HL-60/S4 treated with retinoic acid at 250 ng/mL for 4 days and 3 days (cell line): ENCODE measurements around the gene KIF13A.
"Not testable (repeated sequence)": the region's sequence is repeated elsewhere in the genome, so short reads cannot be mapped to it uniquely, and the experiment has no call there.

Experiments used
- in situ Hi-C: fragments of 300-500 bp; cut with MboI; formaldehyde crosslinking; loops from 2 replicates; pipeline ENCODE4 v1.7.0; 2022; ENCODE audit warnings: low sequenced_read_pairs

Gene KIF13A

GRCh38 chr6:17741507-17741906, 245.9 kb downstream of the KIF13A start:
- in situ Hi-C loops: no loop called here

- in situ Hi-C loops: no loop called here
These were observed 246.7 kb downstream of the KIF13A start for GRCh38 chr6:17740559-17741220.

- in situ Hi-C loops: no loop called here
These were observed 249.7 kb downstream of the KIF13A start for GRCh38 chr6:17737704-17738252.

DNA sequence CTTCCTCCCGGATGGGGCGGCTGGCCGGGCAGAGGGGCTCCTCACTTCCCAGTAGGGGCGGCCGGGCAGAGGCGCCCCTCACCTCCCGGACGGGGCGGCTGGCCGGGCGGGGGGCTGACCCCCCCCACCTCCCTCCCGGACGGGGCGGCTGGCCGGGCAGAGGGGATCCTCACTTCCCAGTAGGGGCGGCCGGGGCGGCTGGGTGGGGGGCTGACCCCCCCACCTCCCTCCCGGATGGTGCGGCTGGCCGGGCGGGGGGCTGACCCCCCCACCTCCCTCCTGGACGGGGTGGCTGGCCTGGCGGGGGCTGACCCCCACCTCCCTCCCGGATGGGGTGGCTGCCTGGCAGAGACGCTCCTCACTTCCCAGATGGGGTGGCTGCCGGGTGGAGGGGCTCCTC, 252.1 kb downstream of the KIF13A start:
- in situ Hi-C loops: not testable (repeated sequence)

- in situ Hi-C loops: no loop called here
These were observed 257.2 kb downstream of the KIF13A start for GRCh38 chr6:17730078-17730704.

DNA sequence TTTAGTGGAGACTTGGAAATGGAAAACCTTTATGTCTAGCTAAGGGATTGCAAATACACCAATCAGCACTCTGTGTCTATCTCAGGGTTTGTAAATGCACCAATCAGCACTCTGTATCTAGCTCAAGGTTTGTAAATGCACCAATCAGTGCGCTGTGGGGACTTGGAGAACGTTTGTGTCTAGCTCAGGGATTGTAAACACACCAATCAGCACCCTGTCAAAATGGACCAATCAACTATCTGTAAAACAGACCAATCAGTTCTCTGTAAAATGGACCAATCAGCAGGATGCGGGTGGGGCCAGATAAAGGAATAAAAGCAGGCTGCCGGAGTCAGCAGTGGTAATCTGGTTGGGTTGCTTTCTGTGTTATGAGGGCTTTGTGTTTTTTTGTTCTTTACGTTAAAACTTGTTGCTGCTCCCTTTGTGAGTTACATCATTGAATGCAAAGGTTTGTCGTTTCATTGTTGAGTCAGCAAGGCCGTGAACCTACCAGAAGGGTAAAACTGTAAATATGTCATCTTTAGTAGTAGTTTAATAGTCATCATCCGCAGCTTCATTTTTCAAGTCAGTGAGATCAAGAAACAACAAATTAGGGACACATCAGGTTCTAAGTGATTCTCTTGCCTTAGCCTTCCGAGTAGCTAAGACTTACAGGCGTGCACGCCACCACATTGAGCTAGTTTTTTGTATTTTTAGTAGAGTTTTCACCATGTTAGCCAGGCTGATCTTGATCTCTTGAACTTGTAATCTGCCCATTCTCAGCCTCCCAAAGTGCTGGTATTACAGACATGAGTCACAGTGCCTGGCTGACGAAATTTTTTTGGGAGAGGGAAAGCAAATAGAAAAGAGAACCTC, 258.0 kb downstream of the KIF13A start:
- in situ Hi-C loops: no loop called here

DNA sequence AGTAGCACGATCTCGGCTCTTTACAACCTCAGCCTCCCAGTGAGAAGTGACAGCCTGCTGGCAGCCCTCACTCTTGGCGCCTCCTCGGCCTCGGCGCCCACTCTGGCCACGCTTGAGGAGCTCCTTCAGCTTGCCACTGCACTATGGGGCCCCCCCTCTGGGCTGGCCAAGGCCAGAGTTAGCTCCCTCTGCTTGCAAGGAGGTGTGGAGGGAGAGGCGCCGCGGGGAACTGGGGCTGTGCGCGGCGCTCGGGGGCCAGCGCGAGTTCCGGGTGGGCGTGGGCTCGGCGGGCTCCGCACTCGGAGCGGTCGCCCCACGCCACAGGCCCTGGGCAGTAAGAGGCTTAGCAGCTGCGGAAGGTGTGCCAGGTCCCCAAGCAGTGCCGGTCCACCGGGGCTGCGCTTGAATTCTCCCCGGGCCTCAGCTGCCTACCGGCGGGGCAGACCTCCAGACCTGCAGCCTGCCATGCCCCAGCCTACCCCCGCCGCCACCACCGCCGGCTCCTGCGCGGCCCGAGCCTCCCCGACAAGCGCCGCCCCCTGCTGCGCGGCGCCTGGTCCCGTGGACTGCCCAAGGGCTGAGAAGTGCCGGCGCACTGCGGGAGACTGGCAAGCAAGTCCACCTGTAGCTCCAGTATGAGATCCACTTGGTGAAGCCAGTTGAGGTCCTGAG, 258.7 kb downstream of the KIF13A start:
- in situ Hi-C loops: no loop called here

DNA sequence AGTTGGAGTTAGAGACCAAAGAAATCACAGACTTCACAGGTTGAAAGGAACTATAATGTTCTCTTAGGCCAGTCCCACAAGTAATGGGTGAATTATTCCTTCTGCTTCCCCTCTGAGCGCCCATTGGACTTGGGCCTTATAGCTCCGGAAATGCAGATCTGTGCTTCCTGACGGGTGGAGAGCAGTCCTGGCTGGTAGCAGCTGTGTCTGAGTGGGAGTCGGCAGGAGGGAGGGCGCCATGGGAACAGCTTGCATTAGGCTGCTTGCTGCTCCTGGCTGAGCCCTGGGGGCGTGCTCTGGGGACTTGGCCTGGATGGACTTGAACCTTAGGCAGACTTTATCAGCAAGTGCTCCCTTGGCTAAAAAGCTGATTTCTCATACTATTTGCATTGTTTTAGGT, 262.4 kb downstream of the KIF13A start:
- in situ Hi-C loops: no loop called here

GRCh38 chr6:17724341-17724740, 263.1 kb downstream of the KIF13A start:
- in situ Hi-C loops: no loop called here

GRCh38 chr6:17721671-17722070, 265.8 kb downstream of the KIF13A start:
- in situ Hi-C loops: no loop called here

GRCh38 chr6:17719323-17720041, 268.0 kb downstream of the KIF13A start:
- in situ Hi-C loops: no loop called here

- in situ Hi-C loops: no loop called here
These were observed 271.2 kb downstream of the KIF13A start for GRCh38 chr6:17716221-17716620.

DNA sequence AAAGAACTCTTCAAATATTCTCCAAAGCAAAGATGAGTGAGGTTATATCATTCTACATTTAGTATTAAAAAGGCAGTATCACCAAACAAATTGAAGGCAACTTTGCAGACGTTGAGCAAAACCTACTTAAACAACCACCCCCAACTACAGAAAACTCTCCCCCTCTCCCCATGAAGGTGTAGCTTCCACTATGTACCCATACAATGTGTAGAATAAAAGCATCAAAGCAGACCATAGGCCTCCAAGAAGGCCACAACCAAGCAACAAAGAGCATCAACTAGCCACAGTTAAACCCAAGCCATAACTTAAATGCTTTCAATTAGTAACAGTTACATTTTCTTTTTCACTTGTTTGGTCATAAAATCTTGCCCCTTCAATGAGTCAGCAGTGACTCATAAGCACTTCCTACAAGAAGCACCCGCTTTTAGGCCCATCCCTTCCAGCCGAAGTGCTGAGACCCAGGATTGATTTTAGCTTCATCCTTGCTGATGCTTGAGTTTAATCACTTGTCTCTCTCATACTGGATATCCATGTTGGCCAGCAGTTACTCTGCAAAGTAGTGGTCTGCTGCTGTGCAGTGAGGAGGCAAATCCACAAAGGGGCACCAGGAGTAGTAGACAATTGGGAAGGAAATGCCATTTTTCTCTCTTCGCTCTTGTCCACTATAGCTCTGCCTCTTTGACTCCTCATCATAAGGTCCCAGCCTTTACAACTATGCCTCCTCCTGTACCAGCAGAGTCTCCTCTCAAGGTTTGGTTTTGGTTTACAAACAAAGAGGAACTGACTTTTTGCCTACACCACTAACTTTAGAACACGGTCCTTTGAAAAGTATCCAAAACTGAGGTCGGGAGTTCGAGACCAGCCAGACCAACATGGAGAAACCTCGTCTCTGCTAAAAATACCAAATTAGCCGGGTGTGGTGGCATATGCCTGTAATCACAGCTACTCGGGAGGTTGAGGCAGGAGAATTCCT, 272.3 kb downstream of the KIF13A start:
- in situ Hi-C loops: no loop called here

DNA sequence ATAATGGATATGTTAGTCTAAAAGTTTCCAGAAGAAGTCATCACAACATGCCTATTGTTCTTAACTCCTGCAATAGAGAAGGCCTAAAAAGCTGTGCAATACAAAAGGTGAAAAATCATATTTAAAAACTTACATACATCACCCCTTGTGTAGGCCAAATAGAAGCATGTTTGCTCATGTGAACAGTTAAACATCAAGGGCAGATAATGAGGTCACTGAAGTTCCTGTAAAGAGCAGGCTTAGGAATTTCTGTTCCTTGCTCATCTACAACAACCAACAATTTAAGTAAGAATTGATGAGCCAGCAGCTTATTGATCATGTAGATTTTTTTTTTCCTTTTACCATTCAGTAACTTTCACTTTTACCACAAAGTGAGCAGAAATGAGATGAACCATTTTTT, 273.3 kb downstream of the KIF13A start:
- in situ Hi-C loops: no loop called here

DNA sequence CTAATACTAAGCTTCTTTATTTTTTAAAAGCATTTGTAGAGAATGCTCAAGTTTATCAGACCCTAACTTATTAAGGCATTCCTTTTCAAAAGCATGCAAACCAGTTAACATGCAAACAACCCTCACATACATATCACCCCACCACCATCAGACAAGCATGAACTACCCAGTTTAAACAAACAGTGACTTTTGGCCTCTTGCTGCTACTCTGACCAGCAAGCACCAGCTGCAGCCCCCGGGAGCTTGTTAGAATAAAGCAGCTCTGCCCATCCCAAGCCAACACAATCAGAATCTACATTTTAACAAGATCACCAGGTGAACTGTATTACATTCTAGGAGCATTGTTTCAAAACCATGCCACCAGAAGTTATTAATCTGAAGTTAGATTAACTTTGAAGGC, 274.9 kb downstream of the KIF13A start:
- in situ Hi-C loops: no loop called here

DNA sequence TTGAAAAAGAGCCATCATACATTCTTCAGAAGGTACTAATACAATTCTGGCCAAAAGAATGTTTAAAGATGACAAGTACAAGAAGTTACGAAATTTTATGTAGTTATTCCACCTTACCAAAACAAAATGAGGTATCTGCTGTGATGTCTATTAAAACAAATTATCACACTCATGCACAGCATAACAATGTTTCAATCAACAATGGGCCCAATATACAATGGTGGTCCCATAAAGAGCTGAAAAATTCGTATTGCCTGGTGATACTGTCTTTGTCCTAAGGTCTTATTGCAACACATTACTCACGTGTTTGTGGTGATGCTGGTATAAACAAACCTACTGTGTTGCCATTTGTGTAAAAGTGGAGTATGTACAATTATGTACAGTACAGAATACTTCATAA, 277.1 kb downstream of the KIF13A start:
- in situ Hi-C loops: no loop called here

- in situ Hi-C loops: no loop called here
These were observed 278.0 kb downstream of the KIF13A start for GRCh38 chr6:17709476-17709875.
